Karpas-422 (cell line): Measurements from ENCODE around the gene FKBP1C. TPM values are rescaled to one million over a fixed set of nuclear protein-coding genes. Genes with fewer than 3 reads are reported as not detected.
"Not testable (repeated sequence)": the region's sequence is repeated elsewhere in the genome, so short reads cannot be mapped to it uniquely, and the experiment has no call there.

Experiments used
- DNase-seq: peaks from one replicate; pipeline ENCODE4 v3.0.0-alpha.2; 2015
- H2AFZ ChIP-seq: fragments of 200-600 bp; sonication (generic); 2 replicates; pipeline ENCODE4 v1.6.1; 2014; ENCODE audit warnings: antibody characterized with exemption, low read length, mixed read lengths
- H3K27ac ChIP-seq: fragments of 200-600 bp; sonication (generic); 2 replicates; pipeline ENCODE4 v1.5.1; 2014; ENCODE audit warnings: mild to moderate bottlenecking, low read length, moderate library complexity
- H3K27me3 ChIP-seq: fragments of 200-600 bp; sonication (generic); 2 replicates; pipeline ENCODE4 v1.6.1; 2014; ENCODE audit warnings: low read length, mixed read lengths
- H3K36me3 ChIP-seq: fragments of 200-600 bp; sonication (generic); 2 replicates; pipeline ENCODE4 v1.6.1; 2014; ENCODE audit warnings: low read length, mixed read lengths; ENCODE audit not compliant: insufficient read depth
- H3K4me1 ChIP-seq: fragments of 200-600 bp; sonication (generic); 2 replicates; pipeline ENCODE4 v1.6.1; 2014; ENCODE audit warnings: mild to moderate bottlenecking, low read length, mixed read lengths
- H3K4me2 ChIP-seq: fragments of 200-600 bp; sonication (generic); 2 replicates; pipeline ENCODE4 v1.6.1; 2014; ENCODE audit warnings: low read length, low read depth, mild to moderate bottlenecking; ENCODE audit not compliant: poor library complexity, severe bottlenecking
- H3K4me3 ChIP-seq: fragments of 200-600 bp; sonication (generic); 2 replicates; pipeline ENCODE4 v1.5.1; 2014; ENCODE audit warnings: mild to moderate bottlenecking, antibody characterized with exemption, low read length, mixed read lengths
- H3K79me2 ChIP-seq: fragments of 200-600 bp; sonication (generic); 2 replicates; pipeline ENCODE4 v1.6.1; 2014; ENCODE audit warnings: mild to moderate bottlenecking, low read length, mixed read lengths
- H3K9ac ChIP-seq: fragments of 200-600 bp; sonication (generic); 2 replicates; pipeline ENCODE4 v1.6.0; 2014; ENCODE audit warnings: low read length
- H3K9me2 ChIP-seq: fragments of 200-600 bp; sonication (generic), shearing (Covaris generic); replicated peaks from 2 replicates; pipeline ENCODE4 v1.6.0; 2014; ENCODE audit warnings: mild to moderate bottlenecking, low read length, moderate library complexity; ENCODE audit not compliant: insufficient read depth
- H3K9me3 ChIP-seq: fragments of 300-700, 200-600 bp; sonication (generic); 2 replicates; pipeline ENCODE4 v1.6.1; 2014; ENCODE audit warnings: low read length, mixed read lengths
- H4K20me1 ChIP-seq: fragments of 200-600 bp; sonication (generic); 2 replicates; pipeline ENCODE4 v1.6.1; 2014; ENCODE audit warnings: mild to moderate bottlenecking, antibody characterized with exemption, low read length, low read depth; ENCODE audit not compliant: insufficient read depth
- total RNA-seq: library from RNA; depleted of rRNA; stranded (reverse); fragments of >200 nt; shearing (Covaris generic); gene quantifications from 2 replicates; pipeline ENCODE4 v1.2.3, GENCODE V29; 2014; ENCODE audit warnings: low replicate concordance; rRNA removed

Gene FKBP1C
- not detected in 2 replicates for total RNA-seq

DNA sequence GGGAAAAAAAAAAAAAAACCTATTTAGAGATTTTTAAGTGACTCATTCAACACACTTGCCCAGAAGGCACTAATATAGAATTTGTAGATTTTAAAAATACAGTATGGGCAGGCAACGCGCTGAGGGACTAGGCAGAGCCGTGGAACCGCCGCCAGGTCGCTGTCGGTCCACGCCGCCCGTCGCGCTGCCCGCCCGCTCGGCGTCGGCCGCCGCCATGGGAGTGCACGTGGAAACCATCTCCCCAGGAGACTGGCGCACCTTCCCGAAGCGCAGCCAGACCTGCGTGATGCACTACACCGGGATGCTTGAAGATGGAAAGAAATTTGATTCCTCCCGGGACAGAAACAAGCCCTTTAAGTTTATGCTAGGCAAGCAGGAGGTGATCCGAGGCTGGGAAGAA lies at the start of gene FKBP1C:
TSS of gene FKBP1C (plus strand) at position 127 of the 400 bp plus-strand sequence.
- H3K36me3 ChIP-seq, H2AFZ ChIP-seq, H3K27me3 ChIP-seq, DNase-seq, H3K27ac ChIP-seq, H3K9me2 ChIP-seq, H3K79me2 ChIP-seq, H3K4me1 ChIP-seq, H3K4me3 ChIP-seq, H3K9ac ChIP-seq, H3K4me2 ChIP-seq, H4K20me1 ChIP-seq, H3K9me3 ChIP-seq: not testable (repeated sequence)

DNA sequence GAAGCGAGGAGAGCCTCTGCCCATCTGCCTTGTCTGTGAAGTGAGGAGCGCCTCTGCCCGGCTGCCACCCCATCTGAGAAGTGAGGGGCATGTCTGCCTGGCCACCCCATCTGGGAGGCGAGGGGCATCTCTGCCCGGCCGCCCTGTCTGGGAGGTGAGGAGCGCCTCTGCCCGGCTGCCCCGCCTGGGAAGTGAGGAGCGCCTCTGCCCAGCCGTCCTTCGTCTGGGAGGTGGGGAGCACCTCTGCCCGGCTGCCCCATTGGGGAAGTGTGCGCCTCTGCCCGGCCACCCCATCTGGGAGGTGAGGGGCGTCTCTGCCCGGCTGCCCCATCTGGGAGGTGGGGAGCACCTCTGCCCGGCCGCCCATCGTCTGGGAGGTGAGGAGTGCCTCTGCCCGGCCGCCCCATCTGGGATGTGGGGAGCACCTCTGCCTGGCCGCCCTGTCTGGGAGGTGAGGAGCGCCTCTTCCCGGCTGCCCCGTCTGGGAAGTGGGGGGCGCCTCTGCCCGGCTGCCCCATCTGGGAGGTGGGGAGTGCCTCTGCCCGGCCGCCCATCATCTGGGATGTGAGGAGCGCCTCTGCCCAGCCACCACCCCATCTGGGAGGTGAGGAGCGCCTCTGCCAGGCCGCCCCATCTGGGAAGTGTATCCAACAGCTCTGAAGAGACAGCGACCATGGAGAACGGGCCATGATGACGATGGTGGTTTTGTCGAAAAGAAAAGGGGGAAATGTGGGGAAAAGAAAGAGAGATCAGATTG lies 47.0 kb upstream of the FKBP1C start:
- H3K27ac ChIP-seq, H4K20me1 ChIP-seq, H3K9ac ChIP-seq, DNase-seq, H3K9me3 ChIP-seq, H3K79me2 ChIP-seq, H3K4me2 ChIP-seq, H2AFZ ChIP-seq, H3K27me3 ChIP-seq, H3K9me2 ChIP-seq, H3K4me1 ChIP-seq, H3K36me3 ChIP-seq, H3K4me3 ChIP-seq: not testable (repeated sequence)

DNA sequence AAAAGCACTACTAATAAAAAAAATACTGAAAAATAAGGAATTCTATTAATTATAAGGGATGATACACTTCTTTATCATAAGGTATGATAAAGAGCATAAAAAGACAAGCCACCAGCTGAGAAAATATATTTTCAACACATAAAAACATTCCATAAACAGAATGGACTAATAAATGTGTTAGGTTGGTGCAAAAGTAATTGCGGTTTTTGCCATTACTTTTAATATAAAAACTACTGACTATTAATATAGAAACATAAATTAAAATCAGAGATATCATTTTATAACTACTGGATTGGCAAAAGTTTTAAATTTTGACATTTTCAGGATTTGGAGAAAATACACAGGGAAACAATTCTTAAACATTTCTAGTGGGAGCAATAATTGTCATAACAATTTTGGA lies 37.1 kb upstream of the FKBP1C start:
- Histone ChIP-seq H3K4me1 (no peaks in the 10 kb centered on the region), H3K36me3 (no peaks in the 10 kb centered on the region), H3K27me3 (no peaks in the 10 kb centered on the region), H3K9me3 (no peaks in the 10 kb centered on the region), H3K9me2 (no peaks in the 10 kb centered on the region), H3K79me2 (no peaks in the 10 kb centered on the region), H3K4me2 (no peak overlapping the region), H3K9ac (no peak overlapping the region), H3K27ac (no peak overlapping the region), H3K4me3 (no peak overlapping the region), H2AFZ (no peak overlapping the region), H4K20me1 (no peaks in the 10 kb centered on the region)
- no peak for DNase-seq

DNA sequence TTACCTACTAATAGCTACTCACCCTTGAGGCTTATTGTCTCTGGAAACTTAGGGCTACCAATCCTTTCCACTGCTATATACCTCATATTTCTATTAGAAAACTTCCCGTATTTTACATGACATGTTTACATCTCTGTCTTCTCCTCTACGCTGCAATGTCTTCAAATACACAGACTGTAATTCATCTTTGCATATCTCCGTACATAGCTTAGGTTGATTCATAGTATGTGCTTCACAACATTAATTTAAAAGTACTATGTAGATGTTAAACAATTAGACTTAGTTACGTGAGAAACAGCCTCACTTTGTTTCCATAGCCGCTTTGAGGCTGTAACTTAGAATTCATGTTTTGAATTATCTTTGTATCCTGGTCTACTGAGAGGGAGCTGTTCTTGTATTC lies 35.1 kb upstream of the FKBP1C start:
- no peak for DNase-seq
- Histone ChIP-seq H3K36me3 (no peaks in the 10 kb centered on the region), H3K4me2 (no peak overlapping the region), H3K9ac (no peak overlapping the region), H4K20me1 (no peaks in the 10 kb centered on the region), H2AFZ (no peak overlapping the region), H3K4me1 (no peaks in the 10 kb centered on the region), H3K79me2 (no peaks in the 10 kb centered on the region), H3K27ac (no peak overlapping the region), H3K9me3 (no peaks in the 10 kb centered on the region), H3K27me3 (no peaks in the 10 kb centered on the region), H3K9me2 (no peaks in the 10 kb centered on the region), H3K4me3 (no peak overlapping the region)

DNA sequence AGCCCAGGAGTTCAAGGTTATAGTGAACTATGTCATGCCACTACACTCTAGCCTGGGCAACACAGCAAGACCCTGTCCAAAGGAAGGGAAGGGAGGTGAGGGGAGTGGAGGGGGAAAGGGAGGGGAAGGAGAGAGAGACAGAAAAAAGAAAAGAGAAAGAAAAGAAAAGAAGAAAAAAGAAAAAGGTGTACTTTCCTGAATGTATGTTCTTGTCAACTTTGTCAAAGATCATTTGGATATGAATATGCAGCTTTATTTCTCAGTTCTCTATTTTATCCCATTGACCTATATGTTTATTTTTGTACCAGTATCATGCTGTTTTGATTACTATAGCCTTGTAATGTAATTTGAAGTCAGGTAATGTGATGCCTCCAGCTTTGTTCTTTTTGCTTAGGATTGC lies 30.9 kb upstream of the FKBP1C start:
- Histone ChIP-seq H3K27me3 (no peaks in the 10 kb centered on the region), H2AFZ (no peak overlapping the region)
- no peak for DNase-seq

DNA sequence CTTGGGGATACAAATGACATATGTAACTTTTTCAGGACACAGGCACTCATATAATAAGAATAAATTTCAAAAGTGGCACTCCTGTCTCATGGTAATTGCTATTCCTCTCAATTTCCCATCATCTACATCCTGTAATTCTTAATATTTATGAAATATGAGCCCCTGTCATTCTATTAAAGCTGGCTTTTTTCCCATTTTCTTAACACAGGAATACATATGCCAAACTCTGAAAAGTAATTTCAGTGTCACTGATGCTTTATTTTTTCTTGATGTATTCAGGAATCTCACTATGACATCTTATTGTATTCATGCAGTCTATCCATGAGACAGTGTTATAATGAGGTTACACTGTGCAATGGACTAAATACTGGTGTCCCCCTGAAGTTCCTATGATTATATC lies 24.3 kb upstream of the FKBP1C start:
- Histone ChIP-seq H3K9me3 (no peaks in the 10 kb centered on the region), H2AFZ (no peak overlapping the region), H3K27ac (no peak overlapping the region), H3K4me1 (no peaks in the 10 kb centered on the region), H3K4me3 (no peak overlapping the region), H3K79me2 (no peaks in the 10 kb centered on the region), H3K27me3 (no peaks in the 10 kb centered on the region), H3K36me3 (no peaks in the 10 kb centered on the region), H3K9ac (no peak overlapping the region), H3K9me2 (no peaks in the 10 kb centered on the region), H3K4me2 (no peak overlapping the region), H4K20me1 (no peaks in the 10 kb centered on the region)
- DNase-seq, result no peak

More for the DNA sequence above, 30.9 kb upstream of the FKBP1C start:
- Histone ChIP-seq H4K20me1 (no peaks in the 10 kb centered on the region), H3K79me2 (no peaks in the 10 kb centered on the region), H3K4me1 (no peaks in the 10 kb centered on the region), H3K4me2 (no peak overlapping the region), H3K27ac (no peak overlapping the region), H3K9me2 (no peaks in the 10 kb centered on the region), H3K4me3 (no peak overlapping the region), H3K36me3 (no peaks in the 10 kb centered on the region), H3K9ac (no peak overlapping the region), H3K9me3 (no peaks in the 10 kb centered on the region)

DNA sequence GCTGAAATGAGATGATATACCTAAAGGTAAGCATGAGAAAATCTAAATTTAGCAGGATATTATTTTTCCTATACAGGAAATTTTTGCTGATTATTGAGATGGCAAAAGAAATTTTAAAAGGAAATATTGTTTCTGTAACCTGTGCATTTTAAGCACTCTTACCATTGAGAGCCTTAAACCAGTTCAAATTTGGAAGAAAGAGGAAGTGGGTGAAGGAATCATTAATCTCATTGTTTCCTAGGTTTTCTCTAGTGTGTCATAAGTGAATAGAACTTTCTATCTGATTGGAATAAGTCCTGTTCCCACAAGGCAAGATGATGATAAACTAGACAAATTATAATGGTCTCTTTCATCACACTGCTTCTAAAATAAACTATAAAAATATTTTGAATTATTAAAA lies 22.4 kb upstream of the FKBP1C start:
- no peak overlapping the region for H3K27ac ChIP-seq
- H3K4me3 ChIP-seq, result no peak overlapping the region
- no peaks in the 10 kb centered on the region for H3K36me3 ChIP-seq
- no peak overlapping the region for H3K9ac ChIP-seq
- H3K79me2 ChIP-seq, result no peaks in the 10 kb centered on the region
- DNase-seq, result no peak
- H3K4me2 ChIP-seq, result no peak overlapping the region
- H3K4me1 ChIP-seq, result no peaks in the 10 kb centered on the region
- H4K20me1 ChIP-seq, result no peaks in the 10 kb centered on the region
- H3K9me2 ChIP-seq, result no peaks in the 10 kb centered on the region
- H3K27me3 ChIP-seq, result no peaks in the 10 kb centered on the region
- no peaks in the 10 kb centered on the region for H3K9me3 ChIP-seq
- no peak overlapping the region for H2AFZ ChIP-seq

DNA sequence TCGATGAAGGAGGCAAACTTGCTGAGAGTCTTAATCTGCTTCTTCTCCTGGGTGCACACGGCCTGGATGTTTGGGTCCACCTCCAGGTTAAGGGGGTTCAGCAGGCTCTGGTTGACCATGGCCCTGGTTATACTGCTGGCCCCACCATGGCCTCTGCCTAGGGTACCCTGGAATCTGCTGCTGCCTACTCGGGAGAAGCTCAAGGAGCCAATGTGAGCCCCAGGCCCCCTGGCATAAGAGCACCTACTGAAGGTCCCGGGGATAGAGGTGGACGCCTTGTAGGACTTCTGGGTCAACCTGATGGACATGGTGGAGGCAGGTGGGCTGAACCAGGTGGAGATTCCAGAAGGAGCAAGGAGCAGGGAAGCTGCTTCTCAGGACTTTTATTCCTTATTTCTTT lies 17.9 kb upstream of the FKBP1C start:
- no peak for DNase-seq
- Histone ChIP-seq H3K9me3 (no peaks in the 10 kb centered on the region), H3K27me3 (no peaks in the 10 kb centered on the region), H3K9me2 (no peaks in the 10 kb centered on the region), H3K36me3 (no peaks in the 10 kb centered on the region), H3K27ac (no peak overlapping the region), H3K4me2 (no peak overlapping the region), H3K79me2 (no peaks in the 10 kb centered on the region), H4K20me1 (no peaks in the 10 kb centered on the region), H3K4me1 (no peaks in the 10 kb centered on the region), H2AFZ (no peak overlapping the region), H3K9ac (no peak overlapping the region), H3K4me3 (no peak overlapping the region)
